Raji (cell line): Measurements from ENCODE around the gene LILRA6.
A peak's percentile ranks its signal among the peaks of the same experiment; 100 is the strongest.

Source experiments
- POLR2A ChIP-seq: IDR thresholded peaks from 2 replicates; pipeline ENCODE4 v1.6.1; 2011; ENCODE audit warnings: low read depth, low read length, control low read depth; ENCODE audit not compliant: insufficient read depth

The LILRA6 gene

DNA sequence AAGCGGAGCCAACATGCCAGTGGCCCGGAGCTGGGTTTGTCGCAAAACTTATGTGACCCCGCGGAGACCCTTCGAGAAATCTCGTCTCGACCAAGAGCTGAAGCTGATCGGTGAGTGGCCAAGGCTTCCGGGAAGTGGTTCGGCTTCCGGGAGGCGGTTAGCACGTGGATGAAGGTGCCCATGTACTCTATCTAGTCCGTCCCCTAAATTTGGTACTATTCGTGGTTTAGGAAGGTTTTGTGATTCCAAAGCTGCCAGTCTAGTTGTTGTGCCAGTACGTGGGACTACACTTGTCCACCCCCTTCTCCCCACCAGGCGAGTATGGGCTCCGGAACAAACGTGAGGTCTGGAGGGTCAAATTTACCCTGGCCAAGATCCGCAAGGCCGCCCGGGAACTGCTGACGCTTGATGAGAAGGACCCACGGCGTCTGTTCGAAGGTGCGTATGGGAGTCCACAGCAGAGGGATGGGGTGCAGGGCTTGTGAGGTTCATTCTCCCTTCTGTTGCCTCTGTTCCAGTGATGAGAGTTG lies 41.4 kb downstream of the LILRA6 start:
- no peak for TF ChIP-seq POLR2A

DNA sequence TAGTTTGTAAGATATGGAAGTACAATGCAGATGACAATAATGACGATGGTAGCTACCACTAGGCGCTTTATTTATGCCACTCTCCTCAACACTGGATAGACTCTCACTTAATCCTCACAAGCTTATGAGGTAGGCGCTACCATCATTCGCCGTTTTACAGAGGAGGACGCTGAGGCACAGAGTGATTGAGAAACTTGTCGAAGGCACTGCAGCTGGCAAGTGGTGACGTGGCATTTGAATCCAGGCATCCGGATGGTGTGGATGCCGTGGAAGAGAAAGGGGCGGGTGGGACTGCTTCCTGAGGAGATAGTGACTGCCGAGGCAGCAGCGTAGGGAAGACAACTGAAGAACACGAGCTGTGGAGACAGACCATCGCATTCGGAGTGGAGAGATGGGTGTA lies 43.2 kb downstream of the LILRA6 start:
- no peak for TF ChIP-seq POLR2A

DNA sequence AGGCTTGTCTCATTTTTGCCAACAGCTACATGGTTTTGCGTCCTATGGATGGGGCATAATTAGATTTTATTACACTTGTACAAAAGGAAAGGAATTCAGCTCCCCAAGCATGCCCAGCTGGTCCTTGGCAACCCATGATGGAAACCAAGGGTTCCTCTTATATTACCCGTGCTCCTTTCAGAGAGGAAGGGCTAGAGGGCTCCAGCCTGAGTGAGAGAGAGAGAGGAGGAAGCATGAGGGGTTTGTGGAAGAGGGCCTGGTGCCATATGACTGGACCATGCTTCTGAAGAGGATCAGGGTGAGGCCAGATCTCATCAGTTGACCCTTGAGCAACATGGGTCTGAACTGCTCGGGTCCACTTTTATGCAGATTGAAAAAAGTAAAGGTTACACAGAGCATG lies 45.5 kb downstream of the LILRA6 start:
- no peak for TF ChIP-seq POLR2A

DNA sequence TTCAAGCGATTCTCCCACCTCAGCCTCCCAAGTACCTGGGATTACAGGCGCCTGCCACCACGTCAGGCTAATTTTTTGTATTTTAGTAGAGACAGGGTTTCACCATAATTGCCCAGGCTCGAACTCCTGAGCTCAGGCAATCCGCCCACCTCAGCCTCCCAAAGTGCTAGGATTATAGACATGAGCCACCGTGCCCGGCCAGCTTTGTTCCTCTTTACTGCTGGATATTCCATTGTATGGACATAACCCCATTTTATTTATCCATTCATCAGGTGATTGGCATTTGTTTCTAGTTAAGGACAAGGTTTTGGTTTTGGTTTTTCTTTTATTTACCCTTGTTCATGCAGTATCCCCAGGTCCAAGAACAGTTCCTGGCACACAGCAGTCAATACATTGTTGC lies 46.1 kb downstream of the LILRA6 start:
- no peak for TF ChIP-seq POLR2A

DNA sequence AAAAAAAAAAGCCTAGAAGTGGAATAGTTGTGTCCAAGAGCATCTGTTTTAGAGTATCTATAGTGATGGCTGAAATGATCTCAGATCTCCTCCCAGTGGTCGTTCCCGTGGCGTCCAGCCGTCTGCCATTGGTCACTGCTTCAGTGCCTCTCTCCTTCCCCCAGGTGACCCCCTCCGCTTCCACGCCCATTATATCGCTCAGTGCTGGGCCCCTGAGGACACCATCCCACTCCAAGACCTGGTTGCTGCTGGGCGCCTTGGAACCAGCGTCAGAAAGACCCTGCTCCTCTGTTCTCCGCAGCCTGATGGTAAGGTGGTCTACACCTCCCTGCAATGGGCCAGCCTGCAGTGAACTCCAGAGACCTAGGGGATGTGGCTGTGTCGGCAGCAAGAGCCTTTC lies 49.6 kb downstream of the LILRA6 start:
- TF ChIP-seq POLR2A, result no peak

DNA sequence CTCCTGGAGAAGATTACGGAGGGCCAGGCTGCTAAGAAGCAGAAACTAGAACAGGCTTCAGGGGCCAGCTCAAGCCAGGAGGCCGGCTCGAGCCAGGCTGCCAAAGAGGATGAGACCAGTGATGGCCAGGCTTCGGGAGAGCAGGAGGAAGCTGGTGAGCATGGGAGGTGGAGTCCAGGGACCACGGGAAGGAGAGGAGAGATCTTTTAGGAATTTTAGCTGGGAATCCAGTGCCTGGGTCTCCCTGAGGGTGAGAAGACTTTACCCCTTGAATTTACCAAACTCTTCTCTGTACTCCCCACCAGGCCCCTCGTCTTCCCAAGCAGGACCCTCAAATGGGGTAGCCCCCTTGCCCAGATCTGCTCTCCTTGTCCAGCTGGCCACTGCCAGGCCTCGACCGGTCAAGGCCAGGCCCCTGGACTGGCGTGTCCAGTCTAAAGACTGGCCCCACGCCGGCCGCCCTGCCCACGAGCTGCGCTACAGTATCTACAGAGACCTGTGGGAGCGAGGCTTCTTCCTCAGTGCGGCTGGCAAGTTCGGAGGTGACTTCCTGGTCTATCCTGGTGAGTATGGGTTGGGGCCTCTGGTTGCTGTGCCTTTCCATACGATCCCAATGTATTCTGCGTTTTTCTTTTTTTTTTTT lies 50.7 kb downstream of the LILRA6 start:
- TF ChIP-seq POLR2A, result no peak

DNA sequence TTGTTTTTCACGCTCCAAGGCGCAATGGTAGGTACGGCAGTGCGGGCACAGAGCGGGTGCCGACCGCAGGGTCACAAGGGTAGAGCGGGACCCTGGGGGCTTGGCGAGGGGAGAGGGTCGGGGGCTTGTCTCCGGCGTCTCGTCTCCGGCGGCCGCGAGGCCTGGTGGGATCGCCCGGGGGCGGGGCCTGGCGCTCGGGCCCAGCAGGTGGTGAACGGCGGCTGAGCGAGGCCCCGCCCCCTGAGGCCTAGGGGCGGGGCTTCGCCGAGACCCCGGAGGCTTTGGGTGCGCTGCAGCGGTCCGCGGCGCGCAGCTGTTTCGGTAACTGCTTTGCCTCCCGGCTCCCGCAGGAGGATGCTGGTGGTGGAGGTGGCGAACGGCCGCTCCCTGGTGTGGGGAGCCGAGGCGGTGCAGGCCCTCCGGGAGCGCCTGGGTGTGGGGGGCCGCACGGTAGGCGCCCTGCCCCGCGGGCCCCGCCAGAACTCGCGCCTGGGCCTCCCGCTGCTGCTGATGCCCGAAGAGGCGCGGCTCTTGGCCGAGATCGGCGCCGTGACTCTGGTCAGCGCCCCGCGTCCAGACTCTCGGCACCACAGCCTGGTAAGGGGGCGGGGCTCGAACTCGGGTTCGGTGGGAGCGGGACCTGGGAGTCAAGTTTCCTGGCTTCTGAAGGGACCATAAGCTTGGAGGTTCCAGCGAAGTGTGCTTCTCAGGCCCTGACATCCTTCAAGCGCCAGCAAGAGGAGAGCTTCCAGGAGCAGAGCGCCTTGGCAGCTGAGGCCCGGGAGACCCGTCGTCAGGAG lies 51.4 kb downstream of the LILRA6 start, which contains the start of gene TSEN34:
Gene TSEN34 (plus strand): TSS at position 298 of the 800 bp plus-strand sequence. CDS start 57 bp downstream, at position 355.
- peak; percentile 85 for TF ChIP-seq POLR2A

DNA sequence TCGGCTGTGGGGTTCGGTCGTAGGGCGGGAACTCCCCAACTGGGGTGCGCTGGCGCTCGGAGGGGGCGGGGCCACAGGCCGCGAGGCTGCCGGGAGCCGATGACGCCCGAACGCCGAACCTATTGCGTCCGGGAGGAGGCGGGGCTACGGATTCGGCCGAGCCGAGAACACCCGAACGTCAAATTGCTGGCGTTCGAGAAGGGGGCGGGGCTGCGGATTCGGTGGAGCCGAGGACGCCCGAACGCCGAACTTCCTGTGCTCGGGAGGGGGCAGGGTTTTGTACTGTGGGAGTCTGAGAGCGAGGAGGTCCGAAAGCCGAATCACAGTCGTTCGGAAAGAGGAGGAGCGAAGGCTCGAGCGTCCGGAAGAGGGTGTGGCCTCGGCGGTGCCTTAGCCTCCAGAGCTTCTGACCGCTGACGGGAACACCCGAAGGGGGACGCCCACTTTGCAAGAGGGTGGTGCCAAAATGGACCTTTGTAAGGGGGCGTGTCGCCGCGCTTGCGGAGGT lies 52.0 kb downstream of the LILRA6 start:
- no peak; the same call in 1 of the 2 replicates for TF ChIP-seq POLR2A

DNA sequence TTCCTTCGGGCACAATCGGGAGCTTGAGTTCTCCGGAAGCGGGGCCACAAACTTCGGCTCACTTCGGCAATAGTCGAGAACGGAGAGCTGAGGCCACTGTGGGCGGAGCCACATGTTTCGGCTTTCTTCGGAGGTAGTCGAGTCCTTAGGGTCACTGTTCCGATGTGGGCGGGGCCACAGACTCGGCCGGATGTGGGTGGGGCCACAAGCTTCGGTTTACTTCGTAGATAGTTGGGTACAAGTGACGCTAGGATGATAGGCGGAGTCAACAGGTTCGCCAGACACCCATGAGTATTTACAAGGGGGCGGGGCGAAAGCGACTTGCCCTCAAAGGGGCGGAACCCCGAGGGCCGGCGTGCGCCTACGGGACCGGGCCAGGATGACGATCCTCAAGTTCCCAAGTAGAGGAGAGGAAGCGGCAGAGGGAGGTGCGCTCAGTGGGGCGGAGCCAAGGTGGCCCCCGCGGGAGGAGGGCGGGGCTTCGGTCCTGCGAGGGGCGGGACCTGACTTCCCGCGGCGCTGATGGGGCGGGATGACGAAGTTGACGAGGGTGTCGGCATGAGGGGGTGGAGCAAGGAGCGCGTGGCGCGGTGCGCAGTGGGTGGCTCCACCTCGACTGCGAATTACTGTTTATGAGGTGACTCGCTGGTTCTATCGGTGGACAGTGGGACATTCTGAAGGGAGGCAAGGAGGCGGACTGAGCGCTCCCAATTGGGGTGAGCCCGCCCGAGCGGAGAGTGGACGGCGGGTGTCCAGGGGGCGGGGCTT lies 52.7 kb downstream of the LILRA6 start:
- TF ChIP-seq POLR2A, result peak; percentile 77

DNA sequence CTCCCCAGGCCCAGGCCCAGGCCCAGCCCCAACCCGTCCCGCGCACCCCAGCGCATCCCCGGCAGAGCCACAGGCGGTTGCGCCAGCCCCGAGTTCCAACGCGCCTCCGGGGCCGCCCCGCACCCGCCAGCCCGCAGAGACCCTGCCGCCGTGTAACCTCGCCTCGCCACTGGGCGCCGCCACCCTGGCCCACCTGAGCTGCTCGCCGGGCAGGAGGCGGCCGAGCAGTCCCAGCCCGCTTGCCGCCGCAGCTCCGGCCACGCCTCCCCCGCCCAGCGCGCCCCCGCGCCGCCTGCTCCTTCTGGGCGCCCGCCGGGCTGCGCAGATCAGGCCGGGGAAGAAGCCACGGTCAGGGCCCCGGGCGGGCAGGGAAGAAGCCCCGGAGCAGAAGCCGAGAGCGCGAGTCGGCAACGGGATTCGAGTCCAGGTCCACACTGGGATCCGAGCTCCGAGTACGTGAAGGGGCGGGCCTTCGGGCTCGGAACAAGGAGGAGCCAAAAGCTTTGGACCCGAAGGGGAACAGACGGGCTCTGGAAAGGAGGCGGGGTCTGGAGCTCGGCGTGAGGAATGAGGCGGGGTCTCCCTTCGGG lies 53.4 kb downstream of the LILRA6 start, which contains the start of gene MBOAT7:
Gene MBOAT7 (minus strand): TSS at position 436 of the 590 bp plus-strand sequence. CDS start 1,072 bp downstream, outside the sequence.
- peak; percentile 80 for TF ChIP-seq POLR2A

DNA sequence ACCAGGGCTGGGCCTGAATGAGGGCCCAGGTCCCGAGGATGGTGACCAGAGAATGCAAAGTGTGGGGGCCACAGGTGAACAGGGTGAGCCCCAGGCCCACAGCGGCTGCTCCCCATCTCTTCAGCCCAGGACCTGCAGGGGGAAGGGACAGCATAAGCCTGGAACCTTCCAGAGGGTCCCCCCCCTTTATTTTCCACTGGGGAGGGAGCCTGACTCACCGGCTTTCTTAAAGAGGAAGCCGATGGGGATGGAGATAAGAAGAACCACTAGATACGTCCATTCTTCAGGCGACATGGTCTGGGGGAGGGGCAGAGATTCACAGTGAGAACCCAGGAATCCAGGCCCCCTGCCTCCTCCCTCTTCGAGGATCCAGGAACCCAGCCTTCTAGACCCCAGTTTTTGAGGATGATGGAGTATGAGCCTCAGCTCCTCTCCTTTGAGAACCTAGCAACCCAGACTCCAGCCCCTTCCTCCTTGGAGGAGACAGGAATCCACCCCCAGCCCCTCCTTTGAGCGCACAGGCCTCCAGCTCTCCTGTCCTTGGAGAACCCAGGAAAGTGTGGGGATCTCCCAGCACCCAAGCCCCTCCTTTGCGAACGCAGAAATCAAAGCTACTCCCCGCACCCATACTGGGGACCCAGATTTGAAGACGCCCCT lies 54.2 kb downstream of the LILRA6 start:
- TF ChIP-seq POLR2A, result no peak

DNA sequence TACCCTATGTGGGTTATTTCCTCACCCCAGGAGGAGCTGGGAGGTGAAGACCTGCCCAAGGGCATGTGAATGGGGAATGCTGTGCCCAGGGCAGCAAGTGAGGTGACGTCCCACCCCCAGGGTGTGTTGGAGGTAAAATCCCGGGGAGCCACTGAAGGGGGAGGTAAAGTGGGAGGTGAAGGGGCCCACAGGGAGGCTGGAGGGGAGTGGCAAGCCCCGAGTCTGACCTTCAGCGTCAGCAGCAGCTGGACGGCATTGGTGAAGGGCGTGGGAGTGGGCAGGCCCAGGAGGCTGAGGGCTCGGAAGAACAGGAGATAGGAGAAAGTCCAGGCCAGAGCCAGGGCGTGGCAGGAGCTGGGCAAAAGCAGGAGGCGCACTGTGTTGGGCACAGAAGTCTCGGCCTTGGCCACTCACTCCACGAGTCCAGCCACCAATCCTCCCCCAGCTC lies 55.6 kb downstream of the LILRA6 start:
- TF ChIP-seq POLR2A, result no peak
